ENCODE data around the gene PACC1. TPM values are rescaled to one million over a fixed set of nuclear protein-coding genes. Genes with fewer than 3 reads are reported as not detected.

The PACC1 gene
- total and polyA plus RNA-seq, 10 of the 15 experiments (the other 5 are each of a cell fraction or from before 2014, with no cell fraction given): 16.1 to 29.7 (median 19.3) TPM

DNA sequence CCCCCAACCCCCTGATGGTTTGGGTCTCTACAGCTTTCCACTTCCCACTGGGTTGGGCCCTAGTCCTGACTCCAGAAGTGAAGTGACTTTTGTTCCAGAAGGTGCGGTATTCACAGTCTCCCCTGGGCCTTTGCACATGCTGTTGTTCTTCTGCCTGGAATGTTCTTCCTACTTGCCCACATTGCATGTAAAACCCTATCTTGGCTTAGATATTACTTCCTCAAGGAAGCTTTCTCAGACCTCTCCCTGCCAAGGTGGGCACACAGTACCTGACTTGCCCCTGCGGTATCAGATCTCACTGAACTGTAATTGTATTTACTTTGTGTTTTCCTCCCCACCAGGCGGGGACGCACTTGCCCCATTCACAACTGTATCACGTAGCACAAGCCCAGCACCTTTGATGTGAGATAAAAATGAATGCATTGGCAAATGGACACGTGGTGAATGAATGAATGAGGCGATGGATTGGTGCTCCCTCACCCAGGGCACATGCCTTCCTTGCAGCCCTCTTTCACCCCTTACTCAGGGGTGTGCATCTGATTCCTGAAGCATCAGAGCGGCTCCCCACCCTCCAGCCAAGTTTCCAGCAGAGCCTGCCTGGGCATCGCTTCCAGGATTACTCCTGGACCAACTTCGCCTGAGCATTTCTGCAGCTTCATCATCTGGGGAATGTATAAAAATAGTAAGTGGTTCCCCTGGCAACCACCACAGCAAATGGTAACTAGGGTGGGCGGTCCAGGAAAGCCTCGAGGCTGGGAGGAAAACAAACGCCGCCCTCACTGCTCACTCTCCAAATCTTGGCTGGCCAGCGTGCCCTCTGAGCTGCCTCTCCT is 37.9 kb upstream of the PACC1 start (continued):
- TF ChIP-seq, protein P1, sequence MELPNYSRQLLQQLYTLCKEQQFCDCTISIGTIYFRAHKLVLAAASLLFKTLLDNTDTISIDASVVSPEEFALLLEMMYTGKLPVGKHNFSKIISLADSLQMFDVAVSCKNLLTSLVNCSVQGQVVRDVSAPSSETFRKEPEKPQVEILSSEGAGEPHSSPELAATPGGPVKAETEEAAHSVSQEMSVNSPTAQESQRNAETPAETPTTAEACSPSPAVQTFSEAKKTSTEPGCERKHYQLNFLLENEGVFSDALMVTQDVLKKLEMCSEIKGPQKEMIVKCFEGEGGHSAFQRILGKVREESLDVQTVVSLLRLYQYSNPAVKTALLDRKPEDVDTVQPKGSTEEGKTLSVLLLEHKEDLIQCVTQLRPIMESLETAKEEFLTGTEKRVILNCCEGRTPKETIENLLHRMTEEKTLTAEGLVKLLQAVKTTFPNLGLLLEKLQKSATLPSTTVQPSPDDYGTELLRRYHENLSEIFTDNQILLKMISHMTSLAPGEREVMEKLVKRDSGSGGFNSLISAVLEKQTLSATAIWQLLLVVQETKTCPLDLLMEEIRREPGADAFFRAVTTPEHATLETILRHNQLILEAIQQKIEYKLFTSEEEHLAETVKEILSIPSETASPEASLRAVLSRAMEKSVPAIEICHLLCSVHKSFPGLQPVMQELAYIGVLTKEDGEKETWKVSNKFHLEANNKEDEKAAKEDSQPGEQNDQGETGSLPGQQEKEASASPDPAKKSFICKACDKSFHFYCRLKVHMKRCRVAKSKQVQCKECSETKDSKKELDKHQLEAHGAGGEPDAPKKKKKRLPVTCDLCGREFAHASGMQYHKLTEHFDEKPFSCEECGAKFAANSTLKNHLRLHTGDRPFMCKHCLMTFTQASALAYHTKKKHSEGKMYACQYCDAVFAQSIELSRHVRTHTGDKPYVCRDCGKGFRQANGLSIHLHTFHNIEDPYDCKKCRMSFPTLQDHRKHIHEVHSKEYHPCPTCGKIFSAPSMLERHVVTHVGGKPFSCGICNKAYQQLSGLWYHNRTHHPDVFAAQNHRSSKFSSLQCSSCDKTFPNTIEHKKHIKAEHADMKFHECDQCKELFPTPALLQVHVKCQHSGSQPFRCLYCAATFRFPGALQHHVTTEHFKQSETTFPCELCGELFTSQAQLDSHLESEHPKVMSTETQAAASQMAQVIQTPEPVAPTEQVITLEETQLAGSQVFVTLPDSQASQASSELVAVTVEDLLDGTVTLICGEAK (IDR thresholded peaks at IDR 0.05; ENCODE audit: borderline replicate concordance): no peak
- TF ChIP-seq, protein P2, sequence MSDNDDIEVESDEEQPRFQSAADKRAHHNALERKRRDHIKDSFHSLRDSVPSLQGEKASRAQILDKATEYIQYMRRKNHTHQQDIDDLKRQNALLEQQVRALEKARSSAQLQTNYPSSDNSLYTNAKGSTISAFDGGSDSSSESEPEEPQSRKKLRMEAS (IDR thresholded peaks at IDR 0.05; ENCODE audit: low read depth, low read length): no peak
- TF ChIP-seq, protein P3, sequence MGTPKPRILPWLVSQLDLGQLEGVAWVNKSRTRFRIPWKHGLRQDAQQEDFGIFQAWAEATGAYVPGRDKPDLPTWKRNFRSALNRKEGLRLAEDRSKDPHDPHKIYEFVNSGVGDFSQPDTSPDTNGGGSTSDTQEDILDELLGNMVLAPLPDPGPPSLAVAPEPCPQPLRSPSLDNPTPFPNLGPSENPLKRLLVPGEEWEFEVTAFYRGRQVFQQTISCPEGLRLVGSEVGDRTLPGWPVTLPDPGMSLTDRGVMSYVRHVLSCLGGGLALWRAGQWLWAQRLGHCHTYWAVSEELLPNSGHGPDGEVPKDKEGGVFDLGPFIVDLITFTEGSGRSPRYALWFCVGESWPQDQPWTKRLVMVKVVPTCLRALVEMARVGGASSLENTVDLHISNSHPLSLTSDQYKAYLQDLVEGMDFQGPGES (IDR thresholded peaks at IDR 0.05): no peak
- no peak for TF ChIP-seq SIN3A (IDR thresholded peaks at IDR 0.05; ENCODE audit: low read depth, low read length)
- TF ChIP-seq, protein P4, sequence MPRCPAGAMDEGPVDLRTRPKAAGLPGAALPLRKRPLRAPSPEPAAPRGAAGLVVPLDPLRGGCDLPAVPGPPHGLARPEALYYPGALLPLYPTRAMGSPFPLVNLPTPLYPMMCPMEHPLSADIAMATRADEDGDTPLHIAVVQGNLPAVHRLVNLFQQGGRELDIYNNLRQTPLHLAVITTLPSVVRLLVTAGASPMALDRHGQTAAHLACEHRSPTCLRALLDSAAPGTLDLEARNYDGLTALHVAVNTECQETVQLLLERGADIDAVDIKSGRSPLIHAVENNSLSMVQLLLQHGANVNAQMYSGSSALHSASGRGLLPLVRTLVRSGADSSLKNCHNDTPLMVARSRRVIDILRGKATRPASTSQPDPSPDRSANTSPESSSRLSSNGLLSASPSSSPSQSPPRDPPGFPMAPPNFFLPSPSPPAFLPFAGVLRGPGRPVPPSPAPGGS (IDR thresholded peaks at IDR 0.05; ENCODE audit: borderline replicate concordance, insufficient read depth, low read depth, low read length, poor library complexity, severe bottlenecking): no peak
